K562 (cell line): ENCODE results near the gene PDE11A. TPM values are rescaled to one million over a fixed set of nuclear protein-coding genes. Genes with fewer than 3 reads are reported as not detected.

Experiments
- ATAC-seq: fragments of 200-7000 bp; cut with Tn5 transposase; 3 replicates; pipeline ENCODE4 v1.9.1; 2020; ENCODE audit warnings: moderate library complexity
- BruUV-seq: library from RNA; stranded (reverse); fragments of 400-500 nt; replicated peaks from 2 replicates; lab custom pipeline; 2021; lab: Mats Ljungman, UMichigan
- CTCF ChIA-PET: fragments of 300-600 bp; formaldehyde crosslinking; extraction: SDS; loops from one replicate; lab custom pipeline; 2021; ENCODE audit warnings: low intra/inter-chr PET ratio; lab: Yijun Ruan, JAX
- POLR2A ChIA-PET: fragments of 300-600, 350-650 bp; sonication (Branson Sonifier 250); formaldehyde crosslinking; extraction: SDS; loops from one replicate; lab custom pipeline; 2021; ENCODE audit warnings: antibody characterized with exemption, inconsistent platforms; lab: Yijun Ruan, JAX
- DNase-seq, 4 experiments: peaks; one replicate each; pipeline versions ENCODE4 v3.0.0 to v3.0.0-alpha.2; 2011 to 2018; ENCODE audit warnings: low spot score in 3 of 4, mixed read lengths in 3 of 4; ENCODE audit errors: extremely low read depth in 1 of 4
- FAIRE-seq: peaks from 2 replicates; lab custom pipeline; 2011; peaks lifted over from hg19 to GRCh38; lab: Jason Lieb, UNC
- H2AFZ ChIP-seq: 2 replicates; pipeline ENCODE4 v1.6.0; 2011; ENCODE audit warnings: low read depth, low read length, control low read depth, inconsistent platforms
- H3K27ac ChIP-seq: fragments of 200-600 bp; 3 replicates; pipeline ENCODE4 v1.8.0; 2011; ENCODE audit warnings: low read depth, mild to moderate bottlenecking, control low read depth, inconsistent platforms, low read length, moderate library complexity, mixed read lengths; ENCODE audit errors: extremely low read depth
- H3K27me3 ChIP-seq, 2 experiments: fragments of 300-600 bp in 1 of 2; 2 replicates in 1 of 2; 3 replicates in 1 of 2; pipeline versions ENCODE4 v1.6.0 to v1.8.0; 2011; ENCODE audit warnings: inconsistent platforms in 2 of 2, low read length in 2 of 2, mild to moderate bottlenecking in 1 of 2, mixed read lengths in 1 of 2, moderate library complexity in 1 of 2; ENCODE audit not compliant: control insufficient read depth in 2 of 2, insufficient read depth in 2 of 2
- H3K36me3 ChIP-seq: fragments of 300-600 bp; 3 replicates; pipeline ENCODE4 v1.8.0; 2011; ENCODE audit warnings: mild to moderate bottlenecking, low read length, inconsistent platforms; ENCODE audit not compliant: control insufficient read depth, insufficient read depth
- H3K4me1 ChIP-seq, 2 experiments: fragments of 200-600 bp in 1 of 2; replicated peaks in 1 of 2; 2 replicates in 1 of 2; 3 replicates in 1 of 2; pipeline versions ENCODE4 v1.5.1 to v1.8.0; 2011; ENCODE audit warnings: inconsistent platforms in 2 of 2, low read length in 2 of 2, mild to moderate bottlenecking in 1 of 2, mixed read lengths in 1 of 2, moderate library complexity in 1 of 2; ENCODE audit not compliant: control insufficient read depth in 2 of 2, insufficient read depth in 2 of 2
- H3K4me2 ChIP-seq: 2 replicates; pipeline ENCODE4 v1.6.1; 2011; ENCODE audit warnings: low read length, control low read depth, inconsistent platforms, mixed read lengths; ENCODE audit not compliant: insufficient read depth
- H3K4me3 ChIP-seq: fragments of 200-600 bp; sonication (generic), shearing (Covaris generic); 2 replicates; pipeline ENCODE4 v1.5.1; 2016; ENCODE audit warnings: control low read depth, inconsistent platforms
- H3K79me2 ChIP-seq: fragments of 200-600 bp; 3 replicates; pipeline ENCODE4 v1.8.0; 2011; ENCODE audit warnings: low read length, inconsistent platforms; ENCODE audit not compliant: control insufficient read depth, insufficient read depth
- H3K9ac ChIP-seq, 2 experiments: 2 replicates each; pipeline versions ENCODE4 v1.6.0 to v1.6.1; 2011; ENCODE audit warnings: low read depth in 2 of 2, low read length in 2 of 2, control low read depth in 1 of 2, inconsistent platforms in 1 of 2, mild to moderate bottlenecking in 1 of 2, mixed read lengths in 1 of 2; ENCODE audit not compliant: insufficient read depth in 1 of 2
- H3K9me1 ChIP-seq: one replicate; pipeline ENCODE4 v1.6.0; 2011; ENCODE audit warnings: inconsistent platforms, mild to moderate bottlenecking, low read length, moderate library complexity; ENCODE audit not compliant: control insufficient read depth, insufficient read depth
- H3K9me3 ChIP-seq: replicated peaks from 2 replicates; pipeline ENCODE4 v1.5.1; 2011; ENCODE audit warnings: low read depth, low read length, inconsistent platforms; ENCODE audit not compliant: control insufficient read depth, insufficient read depth
- H4K20me1 ChIP-seq: replicated peaks from 2 replicates; pipeline ENCODE4 v1.6.1; 2011; ENCODE audit warnings: low read length, inconsistent platforms, mixed read lengths; ENCODE audit not compliant: control insufficient read depth, insufficient read depth
- MEF2D ChIP-seq: conservative IDR thresholded peaks from 2 replicates; pipeline ENCODE4 v1.6.1; 2016; ENCODE audit warnings: low read depth, missing genetic modification characterization, missing compliant biosample characterization
- NFE2 ChIP-seq: IDR thresholded peaks from 2 replicates; pipeline ENCODE4 v1.6.1; 2014; ENCODE audit warnings: antibody characterized with exemption, low read depth
- in situ Hi-C: fragments of 300-500 bp; cut with MboI; formaldehyde crosslinking; loops from 4 replicates; pipeline ENCODE4 v1.15.0; 2018; ENCODE audit warnings: inconsistent platforms, mixed read lengths
- intact Hi-C: fragments of 100-400 bp; cut with micrococcal nuclease; formaldehyde crosslinking; loops from 2 replicates; pipeline ENCODE4 v1.14.2; 2022
- polyA plus RNA-seq, 8 experiments: library from polyadenylated mRNA; depleted of rRNA in 4 of 8; stranded (reverse) in 5 of 8; unstranded in 3 of 8; fragments of >200 nt; fragmentation: Nextera tagmentation in 2 of 8; fragmentation: Illumina TruSeq in 1 of 8; extraction: Ambion mirVana in 2 of 8; extraction: Trizol in 1 of 8; gene quantifications; 2 replicates each; pipeline versions ENCODE4 v1.2.1 to v1.2.3, GENCODE V29; 2011 to 2014; ENCODE audit warnings: inconsistent platforms in 1 of 8, missing spikeins in 1 of 8
- total RNA-seq, 7 experiments: library from RNA; depleted of rRNA in 6 of 7; stranded (reverse); fragments of >200 nt in 6 of 7; fragmentation: Illumina TruSeq in 2 of 7; extraction: Trizol in 2 of 7; gene quantifications; 2 replicates each; pipeline versions ENCODE4 v1.2.1 to v1.2.3, GENCODE V29; 2011 to 2021; ENCODE audit warnings: low replicate concordance in 1 of 7
- TF ChIP-seq, protein P1 (sequence below): fragments of 450-650 bp; IDR thresholded peaks from 2 replicates; pipeline ENCODE4 v1.6.1; 2017; ENCODE audit warnings: antibody characterized with exemption
- TF ChIP-seq, protein P2 (sequence below): sonication (generic); formaldehyde crosslinking; IDR thresholded peaks from 2 replicates; pipeline ENCODE4 v1.8.1; 2023; ENCODE audit warnings: missing genetic modification reagents, mild to moderate bottlenecking, borderline replicate concordance

PDE11A gene
- total and polyA plus RNA-seq, 9 of the 15 experiments (the other 6 are each of a cell fraction or from before 2014, with no cell fraction given), result 3.2 to 22.1 (median 5.7) TPM

DNA sequence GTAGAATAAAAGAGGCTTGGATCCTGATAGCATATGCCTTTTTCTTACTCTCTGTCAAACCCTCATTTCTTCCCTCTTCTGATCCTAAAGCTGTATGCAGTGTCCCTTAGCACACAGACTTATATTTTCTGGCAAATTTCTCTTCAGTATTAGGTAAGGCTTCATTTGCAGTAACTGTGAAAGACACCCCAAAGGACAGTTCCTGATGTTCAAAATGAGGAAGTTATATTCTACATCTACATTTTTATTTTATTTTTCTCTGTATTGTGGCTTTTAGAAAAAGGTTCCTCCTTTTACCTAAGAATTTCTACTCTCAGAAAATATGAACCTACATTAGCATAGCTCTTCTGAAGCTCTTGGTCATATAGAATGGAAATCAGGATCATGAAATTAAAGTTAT lies 261.7 kb downstream of the PDE11A start:
- no peaks in the 10 kb centered on the region for H4K20me1 ChIP-seq
- no peaks in the 10 kb centered on the region for H3K36me3 ChIP-seq
- no peak for TF ChIP-seq MEF2D
- no peak for TF ChIP-seq NFE2
- TF ChIP-seq, protein P1, sequence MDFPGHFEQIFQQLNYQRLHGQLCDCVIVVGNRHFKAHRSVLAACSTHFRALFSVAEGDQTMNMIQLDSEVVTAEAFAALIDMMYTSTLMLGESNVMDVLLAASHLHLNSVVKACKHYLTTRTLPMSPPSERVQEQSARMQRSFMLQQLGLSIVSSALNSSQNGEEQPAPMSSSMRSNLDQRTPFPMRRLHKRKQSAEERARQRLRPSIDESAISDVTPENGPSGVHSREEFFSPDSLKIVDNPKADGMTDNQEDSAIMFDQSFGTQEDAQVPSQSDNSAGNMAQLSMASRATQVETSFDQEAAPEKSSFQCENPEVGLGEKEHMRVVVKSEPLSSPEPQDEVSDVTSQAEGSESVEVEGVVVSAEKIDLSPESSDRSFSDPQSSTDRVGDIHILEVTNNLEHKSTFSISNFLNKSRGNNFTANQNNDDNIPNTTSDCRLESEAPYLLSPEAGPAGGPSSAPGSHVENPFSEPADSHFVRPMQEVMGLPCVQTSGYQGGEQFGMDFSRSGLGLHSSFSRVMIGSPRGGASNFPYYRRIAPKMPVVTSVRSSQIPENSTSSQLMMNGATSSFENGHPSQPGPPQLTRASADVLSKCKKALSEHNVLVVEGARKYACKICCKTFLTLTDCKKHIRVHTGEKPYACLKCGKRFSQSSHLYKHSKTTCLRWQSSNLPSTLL, result no peak
- TF ChIP-seq, protein P2, sequence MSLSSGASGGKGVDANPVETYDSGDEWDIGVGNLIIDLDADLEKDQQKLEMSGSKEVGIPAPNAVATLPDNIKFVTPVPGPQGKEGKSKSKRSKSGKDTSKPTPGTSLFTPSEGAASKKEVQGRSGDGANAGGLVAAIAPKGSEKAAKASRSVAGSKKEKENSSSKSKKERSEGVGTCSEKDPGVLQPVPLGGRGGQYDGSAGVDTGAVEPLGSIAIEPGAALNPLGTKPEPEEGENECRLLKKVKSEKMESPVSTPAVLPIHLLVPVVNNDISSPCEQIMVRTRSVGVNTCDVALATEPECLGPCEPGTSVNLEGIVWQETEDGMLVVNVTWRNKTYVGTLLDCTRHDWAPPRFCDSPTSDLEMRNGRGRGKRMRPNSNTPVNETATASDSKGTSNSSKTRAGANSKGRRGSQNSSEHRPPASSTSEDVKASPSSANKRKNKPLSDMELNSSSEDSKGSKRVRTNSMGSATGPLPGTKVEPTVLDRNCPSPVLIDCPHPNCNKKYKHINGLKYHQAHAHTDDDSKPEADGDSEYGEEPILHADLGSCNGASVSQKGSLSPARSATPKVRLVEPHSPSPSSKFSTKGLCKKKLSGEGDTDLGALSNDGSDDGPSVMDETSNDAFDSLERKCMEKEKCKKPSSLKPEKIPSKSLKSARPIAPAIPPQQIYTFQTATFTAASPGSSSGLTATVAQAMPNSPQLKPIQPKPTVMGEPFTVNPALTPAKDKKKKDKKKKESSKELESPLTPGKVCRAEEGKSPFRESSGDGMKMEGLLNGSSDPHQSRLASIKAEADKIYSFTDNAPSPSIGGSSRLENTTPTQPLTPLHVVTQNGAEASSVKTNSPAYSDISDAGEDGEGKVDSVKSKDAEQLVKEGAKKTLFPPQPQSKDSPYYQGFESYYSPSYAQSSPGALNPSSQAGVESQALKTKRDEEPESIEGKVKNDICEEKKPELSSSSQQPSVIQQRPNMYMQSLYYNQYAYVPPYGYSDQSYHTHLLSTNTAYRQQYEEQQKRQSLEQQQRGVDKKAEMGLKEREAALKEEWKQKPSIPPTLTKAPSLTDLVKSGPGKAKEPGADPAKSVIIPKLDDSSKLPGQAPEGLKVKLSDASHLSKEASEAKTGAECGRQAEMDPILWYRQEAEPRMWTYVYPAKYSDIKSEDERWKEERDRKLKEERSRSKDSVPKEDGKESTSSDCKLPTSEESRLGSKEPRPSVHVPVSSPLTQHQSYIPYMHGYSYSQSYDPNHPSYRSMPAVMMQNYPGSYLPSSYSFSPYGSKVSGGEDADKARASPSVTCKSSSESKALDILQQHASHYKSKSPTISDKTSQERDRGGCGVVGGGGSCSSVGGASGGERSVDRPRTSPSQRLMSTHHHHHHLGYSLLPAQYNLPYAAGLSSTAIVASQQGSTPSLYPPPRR (CRISPR knock-in tag), result no peak
- no peaks in the 10 kb centered on the region for H3K79me2 ChIP-seq
- no TSS peak for BruUV-seq
- DNase-seq, result no peak
- in situ Hi-C loops (no loop called here), intact Hi-C loops (no loop called here)
- CTCF ChIA-PET, result no interaction called here
- no peak overlapping the region for H2AFZ ChIP-seq
- no peak overlapping the region for H3K27ac ChIP-seq
- no peak overlapping the region for H3K4me3 ChIP-seq
- no peaks in the 10 kb centered on the region for H3K4me1 ChIP-seq
- no peaks in the 10 kb centered on the region for H3K27me3 ChIP-seq
- no peaks in the 10 kb centered on the region for H3K9me3 ChIP-seq
- no peak overlapping the region for H3K9ac ChIP-seq
- POLR2A ChIA-PET, result interaction anchor here (0.6 to 1.9 kb wide), 4 partner anchors 11 to 859 kb away, joined by 3 to 6 read pairs (median 5); no protein-coding TSS in a partner anchor
- H3K9me1 ChIP-seq, result no peaks in the 10 kb centered on the region
- FAIRE-seq, result no peak
- ATAC-seq, result no peak
- H3K4me2 ChIP-seq, result no peak overlapping the region
